ENCODE data around the gene RBCK1.

DNA sequence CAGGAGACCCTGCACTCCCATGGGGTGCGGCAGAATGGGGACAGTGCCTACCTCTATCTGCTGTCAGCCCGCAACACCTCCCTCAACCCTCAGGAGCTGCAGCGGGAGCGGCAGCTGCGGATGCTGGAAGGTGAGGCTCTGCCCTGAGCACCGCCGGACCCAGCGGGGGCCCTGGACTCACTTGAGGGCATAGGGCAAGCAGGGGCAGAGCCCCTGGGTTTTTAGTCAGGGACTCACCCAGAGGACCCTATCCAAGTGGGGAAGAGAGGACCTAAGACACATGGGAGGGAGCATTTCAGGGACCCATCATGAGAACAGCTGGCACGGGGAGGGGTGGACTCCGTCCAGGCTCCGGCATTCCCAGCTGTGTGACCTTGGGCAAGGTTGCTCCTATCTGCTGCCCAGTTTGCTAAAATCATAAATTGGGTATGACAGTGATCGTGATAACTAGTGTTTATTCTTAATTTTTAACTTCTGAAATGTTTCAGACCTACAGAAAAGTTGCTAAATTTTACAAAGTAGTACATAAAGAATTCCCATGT, 9.8 kb downstream of the RBCK1 start:
- TF ChIP-seq CTCF (IDR thresholded peaks at IDR 0.05) (no peak), POLR2AphosphoS5 (IDR thresholded peaks at IDR 0.05) (no peak), POLR2A (IDR thresholded peaks at IDR 0.05; ENCODE audit: low read depth) (no peak)

All from esophagus muscularis mucosa (tissue), 3 donors.